ENCODE measurements around the gene EPHA8. TPM values are rescaled to one million over a fixed set of nuclear protein-coding genes. Genes with fewer than 3 reads are reported as not detected.

The EPHA8 gene
- total RNA-seq, 1 donor from 2014 or later, result 0.23 TPM

GRCh38 chr1:22592051-22592450 lies 28.8 kb downstream of the EPHA8 start:
- H3K36me3 Mint-ChIP-seq (ENCODE audit: low read depth, unreplicated experiment), result no peaks in the 10 kb centered on the region
- DNase-seq (ENCODE audit: low read depth) (no peak), FAIRE-seq (no peak)
- H3K36me3 ChIP-seq (ENCODE audit: insufficient read depth, low read length), result no peaks in the 10 kb centered on the region
- no peaks in the 10 kb centered on the region for H3K4me1 ChIP-seq (ENCODE audit: insufficient read depth, low read length)
- H3K79me2 ChIP-seq (ENCODE audit: insufficient read depth, low read length), result no peaks in the 10 kb centered on the region
- no peak overlapping the region for H3K27ac ChIP-seq (ENCODE audit: low read depth, low read length)
- no peaks in the 10 kb centered on the region for H3K9me3 ChIP-seq (ENCODE audit: insufficient read depth, low read depth, low read length)
- H3K4me3 ChIP-seq (ENCODE audit: insufficient read depth, low read depth, low read length), result no peak overlapping the region
- no peak for TF ChIP-seq EZH2 (IDR thresholded peaks at IDR 0.05; ENCODE audit: insufficient read depth, low read length)
- no peak for TF ChIP-seq CTCF (IDR thresholded peaks at IDR 0.05; ENCODE audit: insufficient read depth, low read depth, low read length)
- peaks cover 10% of the 10 kb centered on the region for H3K4me1 Mint-ChIP-seq (ENCODE audit: low read depth, unreplicated experiment)
- peaks cover 3% of the 10 kb centered on the region for H3K9me3 Mint-ChIP-seq (ENCODE audit: unreplicated experiment)
- no peaks in the 10 kb centered on the region for H4K20me1 ChIP-seq (ENCODE audit: insufficient read depth, low read length)
- peaks cover 45% of the 10 kb centered on the region for H3K27me3 Mint-ChIP-seq (ENCODE audit: low read depth, unreplicated experiment)
- H2AFZ ChIP-seq (ENCODE audit: low read depth, low read length), result no peak overlapping the region
- H3K4me2 ChIP-seq (ENCODE audit: low read length), result no peak overlapping the region
- H3K4me3 Mint-ChIP-seq (ENCODE audit: unreplicated experiment), result no peak overlapping the region
- peaks cover 6% of the 10 kb centered on the region for H3K27me3 ChIP-seq (ENCODE audit: insufficient read depth, low read length)
- no peak overlapping the region for H3K9ac ChIP-seq (ENCODE audit: low read length)
- H3K27ac Mint-ChIP-seq (ENCODE audit: unreplicated experiment), result no peak overlapping the region

GRCh38 chr1:22592919-22593790 lies 29.9 kb downstream of the EPHA8 start:
- DNase-seq (ENCODE audit: low read depth), result no peak
- H3K9me3 Mint-ChIP-seq (ENCODE audit: unreplicated experiment), result peaks cover 3% of the 10 kb centered on the region
- no peak overlapping the region for H3K4me3 ChIP-seq (ENCODE audit: insufficient read depth, low read depth, low read length)
- peaks cover 40% of the 10 kb centered on the region for H3K27me3 Mint-ChIP-seq (ENCODE audit: low read depth, unreplicated experiment)
- no peak overlapping the region for H3K27ac Mint-ChIP-seq (ENCODE audit: unreplicated experiment)
- peaks cover 6% of the 10 kb centered on the region for H3K27me3 ChIP-seq (ENCODE audit: insufficient read depth, low read length)
- H3K4me2 ChIP-seq (ENCODE audit: low read length), result no peak overlapping the region
- H2AFZ ChIP-seq (ENCODE audit: low read depth, low read length), result no peak overlapping the region
- no peaks in the 10 kb centered on the region for H3K36me3 Mint-ChIP-seq (ENCODE audit: low read depth, unreplicated experiment)
- TF ChIP-seq EZH2 (IDR thresholded peaks at IDR 0.05; ENCODE audit: insufficient read depth, low read length) (no peak), CTCF (IDR thresholded peaks at IDR 0.05; ENCODE audit: insufficient read depth, low read depth, low read length) (no peak)
- H3K27ac ChIP-seq (ENCODE audit: low read depth, low read length), result no peak overlapping the region
- H3K79me2 ChIP-seq (ENCODE audit: insufficient read depth, low read length), result no peaks in the 10 kb centered on the region
- H3K4me1 Mint-ChIP-seq (ENCODE audit: low read depth, unreplicated experiment), result peaks cover 10% of the 10 kb centered on the region
- no peak overlapping the region for H3K4me3 Mint-ChIP-seq (ENCODE audit: unreplicated experiment)
- H3K9me3 ChIP-seq (ENCODE audit: insufficient read depth, low read depth, low read length), result no peaks in the 10 kb centered on the region
- H3K4me1 ChIP-seq (ENCODE audit: insufficient read depth, low read length), result no peaks in the 10 kb centered on the region
- H3K36me3 ChIP-seq (ENCODE audit: insufficient read depth, low read length), result no peaks in the 10 kb centered on the region
- no peaks in the 10 kb centered on the region for H4K20me1 ChIP-seq (ENCODE audit: insufficient read depth, low read length)
- FAIRE-seq, result no peak
- no peak overlapping the region for H3K9ac ChIP-seq (ENCODE audit: low read length)

- Histone ChIP-seq H3K4me3 (ENCODE audit: insufficient read depth, low read depth, low read length) (no peak overlapping the region), H3K4me1 (ENCODE audit: insufficient read depth, low read length) (no peaks in the 10 kb centered on the region), H3K4me2 (ENCODE audit: low read length) (no peak overlapping the region), H3K9me3 (ENCODE audit: insufficient read depth, low read depth, low read length) (no peaks in the 10 kb centered on the region), H3K27me3 (ENCODE audit: insufficient read depth, low read length) (peaks cover 6% of the 10 kb centered on the region), H2AFZ (ENCODE audit: low read depth, low read length) (no peak overlapping the region), H3K9ac (ENCODE audit: low read length) (no peak overlapping the region), H3K79me2 (ENCODE audit: insufficient read depth, low read length) (no peaks in the 10 kb centered on the region), H4K20me1 (ENCODE audit: insufficient read depth, low read length) (no peaks in the 10 kb centered on the region), H3K36me3 (ENCODE audit: insufficient read depth, low read length) (no peaks in the 10 kb centered on the region), H3K27ac (ENCODE audit: low read depth, low read length) (no peak overlapping the region)
- H3K36me3 Mint-ChIP-seq (ENCODE audit: low read depth, unreplicated experiment), result no peaks in the 10 kb centered on the region
- FAIRE-seq (no peak), DNase-seq (ENCODE audit: low read depth) (no peak)
- peaks cover 47% of the 10 kb centered on the region for H3K27me3 Mint-ChIP-seq (ENCODE audit: low read depth, unreplicated experiment)
- H3K4me3 Mint-ChIP-seq (ENCODE audit: unreplicated experiment), result no peak overlapping the region
- TF ChIP-seq CTCF (IDR thresholded peaks at IDR 0.05; ENCODE audit: insufficient read depth, low read depth, low read length) (no peak), EZH2 (IDR thresholded peaks at IDR 0.05; ENCODE audit: insufficient read depth, low read length) (no peak)
- peaks cover 3% of the 10 kb centered on the region for H3K9me3 Mint-ChIP-seq (ENCODE audit: unreplicated experiment)
- peaks cover 10% of the 10 kb centered on the region for H3K4me1 Mint-ChIP-seq (ENCODE audit: low read depth, unreplicated experiment)
- no peak overlapping the region for H3K27ac Mint-ChIP-seq (ENCODE audit: unreplicated experiment)
These were observed 31.1 kb downstream of the EPHA8 start for GRCh38 chr1:22594396-22594795.

Measured in astrocyte (in vitro differentiated cells and primary cell).